Epithelial cell of proximal tubule (primary cell): ENCODE results near the gene DNAH11. TPM values are rescaled to one million over a fixed set of nuclear protein-coding genes. Genes with fewer than 3 reads are reported as not detected.
A peak's percentile ranks its signal among the peaks of the same experiment; 100 is the strongest.

Source experiments
- DNase-seq: peaks from one replicate; pipeline ENCODE4 v3.0.0-alpha.2; 2011; ENCODE audit warnings: low read depth
- H3K4me3 ChIP-seq: 2 replicates; pipeline ENCODE4 v1.5.1; 2011; ENCODE audit warnings: low read depth, mild to moderate bottlenecking, low read length
- total RNA-seq: library from RNA; depleted of rRNA; stranded (reverse); fragments of >200 nt; gene quantifications from 2 replicates; pipeline ENCODE4 v1.2.3, GENCODE V29; 2015
- TF ChIP-seq, protein P1 (sequence below): conservative IDR thresholded peaks from 2 replicates; pipeline ENCODE4 v1.5.1; 2012; ENCODE audit warnings: low read depth, mild to moderate bottlenecking, low read length

The DNAH11 gene
- 0.07 and 2.8 TPM in 2 replicates for total RNA-seq

GRCh38 chr7:21542891-21543527 lies at the start of gene DNAH11:
DNAH11 (plus strand) TSS chr7:21543039; CDS start chr7:21543246, 207 bp downstream.
- peak within 1 kb of the TSS; percentile 51 for H3K4me3 ChIP-seq
- no peak for DNase-seq
- TF ChIP-seq, protein P1, sequence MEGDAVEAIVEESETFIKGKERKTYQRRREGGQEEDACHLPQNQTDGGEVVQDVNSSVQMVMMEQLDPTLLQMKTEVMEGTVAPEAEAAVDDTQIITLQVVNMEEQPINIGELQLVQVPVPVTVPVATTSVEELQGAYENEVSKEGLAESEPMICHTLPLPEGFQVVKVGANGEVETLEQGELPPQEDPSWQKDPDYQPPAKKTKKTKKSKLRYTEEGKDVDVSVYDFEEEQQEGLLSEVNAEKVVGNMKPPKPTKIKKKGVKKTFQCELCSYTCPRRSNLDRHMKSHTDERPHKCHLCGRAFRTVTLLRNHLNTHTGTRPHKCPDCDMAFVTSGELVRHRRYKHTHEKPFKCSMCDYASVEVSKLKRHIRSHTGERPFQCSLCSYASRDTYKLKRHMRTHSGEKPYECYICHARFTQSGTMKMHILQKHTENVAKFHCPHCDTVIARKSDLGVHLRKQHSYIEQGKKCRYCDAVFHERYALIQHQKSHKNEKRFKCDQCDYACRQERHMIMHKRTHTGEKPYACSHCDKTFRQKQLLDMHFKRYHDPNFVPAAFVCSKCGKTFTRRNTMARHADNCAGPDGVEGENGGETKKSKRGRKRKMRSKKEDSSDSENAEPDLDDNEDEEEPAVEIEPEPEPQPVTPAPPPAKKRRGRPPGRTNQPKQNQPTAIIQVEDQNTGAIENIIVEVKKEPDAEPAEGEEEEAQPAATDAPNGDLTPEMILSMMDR: peak; percentile 3

DNA sequence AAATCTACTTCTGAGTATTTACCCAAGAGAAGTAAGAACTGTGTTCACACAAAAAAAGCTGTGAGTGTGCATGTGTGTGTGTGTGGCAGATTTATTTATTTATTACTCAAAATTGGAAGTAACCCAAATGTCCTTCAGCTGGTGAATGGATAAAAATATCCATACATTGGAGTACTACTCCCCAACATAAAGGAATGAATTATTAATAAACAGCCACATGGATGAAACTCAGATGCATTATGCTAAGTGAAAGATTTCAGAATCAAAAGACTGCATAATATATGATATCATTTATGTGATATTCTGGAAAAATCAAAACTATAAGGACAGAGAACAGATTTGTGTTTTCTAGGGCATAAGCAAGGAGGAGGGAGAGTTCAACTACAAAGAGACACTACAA lies 47.1 kb upstream of the DNAH11 start:
- DNase-seq: no peak
- no peak overlapping the region for H3K4me3 ChIP-seq
- TF ChIP-seq, protein P1: no peak

- no peak for DNase-seq
- TF ChIP-seq, protein P1: peak; percentile 50
- H3K4me3 ChIP-seq: no peak overlapping the region
These were observed 45.8 kb upstream of the DNAH11 start for GRCh38 chr7:21497072-21497471.

- TF ChIP-seq, protein P1: no peak
- DNase-seq: no peak
- no peak overlapping the region for H3K4me3 ChIP-seq
These were observed 42.6 kb upstream of the DNAH11 start for GRCh38 chr7:21500117-21500832.

DNA sequence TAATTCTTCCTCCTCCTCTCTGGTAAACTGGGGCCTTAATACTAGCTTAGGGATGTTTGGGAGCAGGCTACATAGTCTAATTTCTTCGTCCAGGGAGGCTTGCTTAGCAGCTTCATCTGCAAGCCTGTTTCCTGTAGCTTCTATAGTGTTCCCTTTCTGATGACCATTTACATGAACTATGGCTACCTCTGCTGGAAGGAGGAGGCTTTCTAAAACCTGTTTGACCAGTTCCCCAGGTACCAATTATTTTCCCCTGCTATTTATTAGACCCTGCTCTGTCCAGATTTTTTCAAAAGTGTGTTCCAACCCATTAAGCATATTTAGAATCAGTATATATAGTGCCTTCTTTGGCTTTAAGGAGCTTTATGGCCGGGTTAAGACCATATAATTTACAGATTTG lies 38.8 kb upstream of the DNAH11 start:
- TF ChIP-seq, protein P1: no peak
- DNase-seq: no peak
- H3K4me3 ChIP-seq: no peak overlapping the region

DNA sequence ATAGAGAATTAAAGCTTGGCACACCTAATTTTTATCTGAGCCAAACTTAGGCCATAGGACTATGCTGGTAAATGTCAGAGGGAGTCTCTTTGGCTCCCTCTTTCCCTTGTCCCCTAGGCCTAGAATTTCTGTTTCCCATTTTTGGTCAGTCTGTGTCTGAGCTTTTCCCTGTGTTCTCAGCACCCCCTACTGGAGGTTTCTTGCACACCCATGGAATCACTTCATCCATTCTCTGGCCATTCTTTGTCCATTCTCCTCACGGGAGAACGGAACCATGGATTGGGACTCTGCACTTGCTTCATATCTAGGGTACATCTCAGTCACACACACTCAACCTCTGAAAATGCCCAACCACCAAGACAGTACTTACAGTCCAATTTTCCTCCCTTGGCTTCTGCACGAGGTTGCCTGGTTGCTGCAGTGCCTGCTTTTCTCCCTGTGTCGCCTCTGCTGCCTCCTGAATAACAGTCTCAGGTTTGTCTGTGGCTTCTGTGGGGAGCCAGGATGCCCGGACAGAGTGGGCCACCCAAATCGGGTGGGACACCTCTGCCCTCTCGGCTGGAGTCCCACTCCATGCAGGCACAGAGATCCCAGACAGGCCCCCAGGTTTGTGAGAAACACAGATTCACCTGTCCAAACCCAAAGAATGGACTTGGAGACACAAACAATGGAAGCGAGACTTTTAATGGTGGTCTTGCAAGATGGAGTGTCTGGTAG lies 35.1 kb upstream of the DNAH11 start:
- TF ChIP-seq, protein P1: peak; percentile 92
- no peak overlapping the region for H3K4me3 ChIP-seq
- peak; percentile 3 for DNase-seq
